Stimulated activated CD4-positive, alpha-beta T cell treated with anti-CD3 and anti-CD28 coated beads, Interleukin-4, amount 100 ng/mL, for 48 hours (primary cell): ENCODE data around the gene NDUFA13.

Experiments
- DNase-seq, 2 donors: peaks; one replicate each; pipeline ENCODE4 v3.0.0-alpha.2; 2020; ENCODE audit warnings: low read depth in 2 of 2

Gene NDUFA13

DNA sequence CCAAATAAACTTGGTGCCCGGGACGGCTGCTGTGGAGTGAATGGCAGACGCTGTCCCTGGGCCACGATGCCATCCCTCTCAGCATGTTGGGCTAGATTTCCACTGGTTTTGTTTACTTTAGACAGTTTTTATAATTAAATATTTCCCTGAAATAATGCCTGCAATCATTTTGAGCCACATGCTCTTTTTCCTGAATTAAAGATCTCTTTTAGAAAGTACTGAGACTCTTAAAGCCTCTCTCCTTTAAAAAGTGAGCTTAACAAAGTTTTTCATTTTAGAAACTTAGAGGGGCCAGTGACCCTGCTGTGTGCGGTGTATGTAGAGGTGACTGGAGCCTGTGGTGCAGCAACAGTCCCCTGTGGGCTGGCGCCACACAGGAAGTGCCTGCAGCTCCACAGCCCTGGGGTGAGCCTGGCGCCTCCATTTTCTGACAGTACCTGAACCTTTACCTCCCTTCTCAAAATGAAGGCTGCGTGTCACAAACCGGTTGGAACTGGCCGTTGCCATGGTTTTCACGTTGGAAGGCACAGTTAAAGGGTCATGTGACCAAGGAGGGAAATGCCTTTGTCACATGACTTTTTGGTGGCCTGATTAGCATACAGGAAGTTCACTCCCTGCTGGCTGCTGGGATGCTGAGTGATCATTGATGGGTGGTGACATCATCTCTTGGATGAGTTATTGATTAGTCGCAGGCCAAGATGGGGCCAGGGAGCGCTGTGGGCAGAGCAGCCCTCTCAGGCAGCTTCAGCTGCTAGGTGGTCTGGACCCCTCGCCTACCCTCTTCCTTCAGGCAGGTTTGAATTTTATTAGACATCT is 26.9 kb upstream of the NDUFA13 start:
- DNase-seq, result peak; percentile 78 to 80

DNA sequence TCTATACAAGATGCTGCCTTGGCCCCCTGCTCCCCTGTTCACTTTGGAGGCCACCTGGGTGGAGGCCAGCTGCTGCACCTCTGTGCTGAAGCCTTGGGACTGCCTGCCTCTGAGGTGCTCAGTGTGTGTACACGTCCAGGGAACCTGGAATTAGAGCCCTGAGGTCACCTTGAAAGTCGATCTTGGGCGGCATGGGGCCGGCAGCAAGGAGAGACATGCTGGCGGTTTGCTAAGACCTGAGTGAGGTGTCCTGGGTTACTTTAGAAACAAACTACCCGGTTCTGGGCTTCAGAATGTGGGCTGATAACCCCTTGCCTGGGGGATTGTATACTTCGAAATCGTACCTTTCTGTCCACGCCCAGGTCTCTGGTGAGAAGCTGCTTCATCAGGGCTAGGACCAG is 26.2 kb upstream of the NDUFA13 start:
- no peak for DNase-seq

DNA sequence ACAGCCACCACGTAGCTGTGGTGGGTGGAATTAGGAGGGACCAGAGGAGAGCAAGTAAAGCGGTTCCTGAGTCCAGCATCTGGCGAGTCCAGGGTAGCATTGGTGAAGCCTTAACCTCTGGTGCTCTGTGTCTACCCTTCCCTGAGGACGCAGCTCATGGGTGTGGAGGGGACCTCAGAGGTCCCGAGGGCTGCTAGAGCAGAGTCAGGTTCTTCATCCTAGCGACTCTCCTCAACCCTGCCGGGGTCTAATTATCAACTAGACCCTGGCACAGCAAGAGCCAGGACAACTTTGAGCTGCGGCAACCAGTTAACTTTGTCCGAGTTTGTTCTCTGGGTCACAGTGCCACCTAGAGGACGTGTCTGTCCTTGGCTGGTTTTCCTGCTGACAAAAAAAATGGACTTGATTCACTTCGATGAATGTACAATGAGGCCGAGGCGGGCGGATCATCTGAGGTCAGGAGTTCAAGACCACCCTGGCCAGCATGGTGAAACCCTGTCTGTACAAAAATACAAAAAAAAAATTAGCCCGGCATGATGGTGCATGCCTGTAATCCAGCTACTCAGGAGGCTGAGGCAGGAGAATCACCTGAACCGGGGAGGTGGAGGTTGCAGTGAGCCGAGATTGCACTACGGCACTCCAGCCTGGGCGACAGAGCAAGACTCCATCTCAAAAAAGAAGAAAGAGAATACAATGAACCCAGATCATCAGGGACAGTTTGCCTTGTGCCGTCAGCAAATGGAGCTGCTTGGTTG is 25.6 kb upstream of the NDUFA13 start:
- DNase-seq, result peak; percentile 72 to 73

DNA sequence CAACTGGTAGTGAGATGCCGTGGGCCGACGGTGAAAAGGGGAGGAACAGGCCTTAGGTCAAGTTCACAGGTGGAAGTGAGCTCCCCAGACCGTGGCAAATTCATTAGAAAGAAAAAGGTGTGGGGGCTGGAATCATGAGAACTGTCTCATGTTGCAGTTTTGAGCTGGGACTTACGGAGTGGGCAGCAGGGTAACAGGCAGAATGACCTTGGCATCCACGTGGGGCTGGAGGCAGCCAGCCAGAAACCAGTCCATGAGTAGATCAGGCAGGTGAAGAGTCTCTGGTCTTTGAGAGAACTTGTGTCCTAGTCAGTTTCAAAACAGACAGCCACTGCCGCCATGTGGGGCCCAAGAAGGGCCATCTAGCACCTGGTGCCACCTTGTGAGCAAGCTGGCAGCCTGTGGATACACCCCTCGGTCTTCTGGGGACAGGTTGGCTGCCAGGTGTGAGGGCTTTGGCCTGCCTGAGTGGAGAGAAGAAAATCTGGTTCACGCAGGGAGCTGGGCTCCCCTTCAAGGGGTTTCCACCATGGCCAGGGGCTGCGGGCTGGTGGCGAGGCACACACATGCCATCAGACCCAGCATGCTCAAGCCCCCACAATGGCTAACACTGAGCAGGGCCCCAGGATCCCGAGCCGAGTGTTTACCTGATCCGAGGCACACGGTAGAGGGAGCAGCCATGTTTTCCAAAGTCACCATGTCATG is 24.6 kb upstream of the NDUFA13 start:
- DNase-seq, result no peak

DNA sequence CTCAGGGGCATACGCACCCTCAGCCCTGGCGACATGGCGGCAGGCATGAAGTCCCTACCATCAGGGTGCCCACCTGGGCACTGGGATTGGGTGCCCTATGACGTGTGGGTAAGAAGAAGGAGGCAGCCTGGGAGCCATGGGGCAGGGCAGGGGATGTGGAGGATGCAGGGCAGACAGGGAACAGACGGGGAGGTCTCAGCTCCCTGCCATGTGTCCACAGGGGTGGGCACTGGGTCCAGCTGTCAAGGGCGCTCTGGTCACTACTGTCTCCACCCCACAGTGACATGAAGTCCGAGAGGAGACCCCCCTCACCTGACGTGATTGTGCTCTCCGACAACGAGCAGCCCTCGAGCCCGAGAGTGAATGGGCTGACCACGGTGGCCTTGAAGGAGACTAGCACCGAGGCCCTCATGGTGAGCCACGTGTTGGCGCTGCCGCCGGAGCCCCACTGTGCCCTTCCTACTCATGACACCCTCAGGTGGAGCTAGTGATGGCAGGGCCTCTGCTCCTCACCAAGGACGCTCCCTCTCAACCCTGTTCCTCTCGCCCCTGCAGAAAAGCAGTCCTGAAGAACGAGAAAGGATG is 23.9 kb upstream of the NDUFA13 start:
- no peak for DNase-seq

DNA sequence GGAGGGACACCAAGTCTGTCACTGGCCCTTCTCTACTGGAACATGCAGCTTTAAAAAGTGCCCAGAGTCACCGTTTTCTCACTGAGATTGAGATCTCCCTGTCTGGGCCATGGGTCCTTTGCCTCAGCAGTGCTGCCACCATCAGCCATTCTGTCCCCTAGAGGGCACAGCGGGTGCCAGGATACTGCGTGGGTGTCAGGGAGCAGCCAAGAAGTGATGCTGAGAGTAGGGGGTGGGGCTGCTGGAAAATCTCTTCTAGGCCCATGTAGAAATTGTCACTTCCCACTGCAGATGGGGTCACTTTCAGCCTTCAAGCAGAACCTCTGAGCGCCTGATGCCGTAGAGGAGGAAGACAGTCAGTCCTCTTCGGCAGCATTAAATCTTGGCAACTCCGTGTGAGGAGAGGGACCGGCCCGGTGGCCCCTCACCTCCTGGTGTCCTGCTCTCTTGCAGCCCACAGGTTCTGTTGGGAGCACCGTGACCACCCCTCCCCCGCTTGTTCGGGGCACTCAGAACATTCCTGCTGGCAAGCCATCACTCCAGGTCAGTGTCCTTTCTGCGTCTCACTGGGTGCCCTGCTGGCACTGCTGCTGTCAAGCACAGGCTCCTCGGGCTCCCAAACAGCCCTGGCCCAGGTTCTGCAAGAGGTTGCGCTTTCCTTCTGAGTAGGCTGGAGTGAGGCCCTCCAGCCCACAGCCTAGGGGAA is 22.0 kb upstream of the NDUFA13 start:
- no peak for DNase-seq

DNA sequence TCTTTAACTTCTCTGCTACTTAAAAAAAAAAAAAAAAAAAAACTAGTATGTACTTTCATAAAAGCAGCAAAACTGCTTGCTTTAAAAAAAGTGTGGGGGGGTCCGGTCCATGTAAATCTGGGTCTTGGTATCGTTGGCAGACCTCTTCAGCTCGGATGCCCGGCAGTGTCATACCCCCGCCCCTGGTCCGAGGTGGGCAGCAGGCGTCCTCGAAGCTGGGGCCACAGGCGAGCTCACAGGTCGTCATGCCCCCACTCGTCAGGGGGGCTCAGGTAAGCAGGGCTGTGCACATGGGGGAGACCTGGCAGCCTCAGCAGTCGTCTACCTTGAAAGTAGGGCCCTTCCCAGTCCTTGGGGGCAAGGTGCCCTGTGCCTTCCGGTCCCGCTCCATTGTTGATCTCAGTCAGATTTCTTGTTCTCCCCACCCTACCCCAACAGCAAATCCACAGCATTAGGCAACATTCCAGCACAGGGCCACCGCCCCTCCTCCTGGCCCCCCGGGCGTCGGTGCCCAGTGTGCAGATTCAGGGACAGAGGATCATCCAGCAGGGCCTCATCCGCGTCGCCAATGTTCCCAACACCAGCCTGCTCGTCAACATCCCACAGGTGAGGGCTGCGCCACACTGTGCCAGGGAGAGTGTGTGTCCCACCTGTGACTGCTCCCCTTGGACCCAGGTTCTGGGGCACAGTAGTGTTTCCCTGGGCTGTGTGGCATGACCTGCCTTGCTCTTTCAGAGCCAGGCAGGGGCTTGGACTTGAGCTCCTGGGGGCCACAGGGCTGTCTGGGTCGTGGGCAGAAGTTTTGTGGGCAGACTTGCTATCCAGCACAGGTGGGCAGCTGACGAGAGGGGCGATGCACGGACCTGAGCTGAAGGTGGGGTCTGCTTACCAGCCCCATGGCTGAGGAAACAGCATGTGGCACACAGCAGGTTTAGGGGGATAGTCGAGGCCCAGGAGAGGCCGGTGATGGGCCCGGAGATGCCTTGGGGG is 20.1 kb upstream of the NDUFA13 start:
- DNase-seq, result no peak

DNA sequence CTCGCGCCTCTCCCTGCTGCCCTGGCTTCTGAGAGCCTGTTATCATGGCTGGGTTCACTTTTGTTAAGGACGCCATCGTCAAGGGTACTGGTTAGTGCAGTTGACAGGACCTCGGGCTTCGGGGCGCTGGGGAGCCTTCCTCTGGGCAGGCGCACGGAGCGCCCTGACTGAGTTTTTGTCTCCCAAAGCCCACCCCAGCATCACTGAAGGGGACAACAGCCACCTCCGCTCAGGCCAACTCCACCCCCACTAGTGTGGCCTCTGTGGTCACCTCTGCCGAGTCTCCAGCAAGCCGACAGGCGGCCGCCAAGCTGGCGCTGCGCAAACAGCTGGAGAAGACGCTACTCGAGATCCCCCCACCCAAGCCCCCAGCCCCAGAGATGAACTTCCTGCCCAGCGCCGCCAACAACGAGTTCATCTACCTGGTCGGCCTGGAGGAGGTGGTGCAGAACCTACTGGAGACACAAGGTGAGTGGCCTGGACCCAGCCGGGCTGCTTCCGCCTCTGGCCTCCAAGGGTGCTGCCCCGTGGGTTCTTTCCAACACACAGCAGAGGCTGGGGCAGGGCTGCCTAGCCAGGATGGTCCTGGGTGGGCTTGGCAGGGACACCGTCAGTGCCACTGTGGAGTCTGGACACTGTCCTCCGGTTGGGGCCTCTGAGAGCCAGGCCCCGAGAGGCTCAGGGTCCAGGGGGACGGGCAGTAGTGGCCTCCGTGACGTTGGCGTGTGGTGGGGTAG is 17.6 kb upstream of the NDUFA13 start:
- no peak for DNase-seq

DNA sequence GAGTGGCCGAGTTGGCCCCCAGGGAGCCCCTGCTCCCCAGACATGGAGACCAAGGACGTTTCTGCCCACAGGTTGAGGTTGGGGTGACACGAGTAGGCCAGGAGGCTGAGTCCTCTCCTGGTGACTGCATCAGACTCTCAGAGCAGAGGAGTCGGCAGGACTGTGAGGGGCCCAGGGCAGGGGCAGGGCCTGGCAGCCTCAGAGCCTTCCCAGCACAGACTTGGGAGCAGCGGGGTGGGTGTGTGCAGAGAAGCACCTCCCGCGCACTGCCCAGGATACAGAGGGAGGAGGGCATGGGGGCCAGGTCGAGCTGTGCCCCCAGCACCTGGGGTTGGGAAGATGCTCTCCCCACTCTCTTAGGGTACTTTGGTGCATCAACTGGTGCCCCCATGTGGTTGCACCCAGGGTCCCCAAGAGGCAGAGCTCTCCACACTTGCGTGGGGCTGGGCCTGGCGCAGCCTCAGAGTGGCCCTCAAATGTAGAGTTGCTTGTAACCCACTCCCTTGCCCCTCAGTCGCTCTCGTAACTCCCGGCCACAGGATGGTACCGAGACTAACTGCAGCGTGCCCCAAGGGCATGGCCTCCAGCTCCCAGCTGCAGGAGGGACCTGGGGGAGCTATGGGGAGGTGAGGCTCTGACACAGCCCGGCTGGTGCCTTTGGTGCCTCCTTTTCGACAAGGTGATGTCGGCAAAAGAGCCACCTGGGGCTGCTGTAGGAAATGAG is 16.6 kb upstream of the NDUFA13 start:
- no peak for DNase-seq

DNA sequence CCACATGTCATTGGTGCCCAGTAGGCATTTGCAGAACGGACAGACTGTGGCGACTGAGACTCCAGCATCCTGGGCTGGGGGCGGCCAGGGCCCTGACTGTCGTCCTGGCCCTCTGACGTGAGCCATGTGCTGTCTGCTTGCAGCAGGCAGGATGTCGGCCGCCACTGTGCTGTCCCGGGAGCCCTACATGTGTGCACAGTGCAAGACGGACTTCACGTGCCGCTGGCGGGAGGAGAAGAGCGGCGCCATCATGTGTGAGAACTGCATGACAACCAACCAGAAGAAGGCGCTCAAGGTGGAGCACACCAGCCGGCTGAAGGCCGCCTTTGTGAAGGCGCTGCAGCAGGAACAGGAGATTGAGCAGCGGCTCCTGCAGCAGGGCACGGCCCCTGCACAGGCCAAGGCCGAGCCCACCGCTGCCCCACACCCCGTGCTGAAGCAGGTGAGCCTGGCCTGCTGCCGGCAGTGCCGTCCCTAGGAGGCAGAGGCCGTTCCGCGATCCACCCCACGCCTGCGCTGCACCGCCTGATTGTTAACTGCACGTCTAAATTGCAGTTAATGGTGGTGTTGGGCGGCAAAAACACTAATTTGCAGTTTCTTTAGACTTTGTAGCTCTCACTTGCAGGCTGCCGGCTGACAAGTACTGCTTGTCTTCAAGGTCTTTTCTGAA is 14.9 kb upstream of the NDUFA13 start:
- no peak for DNase-seq

DNA sequence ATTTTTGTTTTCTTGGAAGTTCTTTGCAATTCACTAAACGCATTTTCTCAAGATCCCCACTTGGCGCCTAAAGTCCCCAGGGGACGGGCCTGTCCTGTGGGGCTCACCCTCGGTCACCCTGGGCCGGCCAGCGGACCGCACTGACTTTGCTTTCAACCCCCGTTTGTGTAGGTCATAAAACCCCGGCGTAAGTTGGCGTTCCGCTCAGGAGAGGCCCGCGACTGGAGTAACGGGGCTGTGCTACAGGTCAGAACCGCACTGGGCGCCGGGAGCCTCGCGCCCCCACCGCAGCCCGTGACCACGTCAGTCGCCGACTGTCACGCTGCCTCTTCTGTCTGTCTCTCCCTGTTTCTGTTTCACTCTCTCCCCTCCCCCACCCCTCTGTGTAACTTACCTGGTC is 14.2 kb upstream of the NDUFA13 start:
- no peak for DNase-seq

DNA sequence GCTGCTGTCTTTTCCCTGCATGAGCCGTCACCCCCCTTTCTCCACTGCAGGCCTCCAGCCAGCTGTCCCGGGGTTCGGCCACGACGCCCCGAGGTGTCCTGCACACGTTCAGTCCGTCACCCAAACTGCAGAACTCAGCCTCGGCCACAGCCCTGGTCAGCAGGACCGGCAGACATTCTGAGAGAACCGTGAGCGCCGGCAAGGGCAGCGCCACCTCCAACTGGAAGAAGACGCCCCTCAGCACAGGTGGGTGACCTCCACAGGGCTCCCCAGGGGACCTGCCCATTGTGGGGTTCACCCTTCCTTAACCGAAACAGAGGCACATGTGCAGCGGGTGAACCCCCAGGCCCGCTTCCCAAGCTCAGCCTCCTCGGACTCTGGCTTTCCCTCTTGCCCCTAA is 13.7 kb upstream of the NDUFA13 start:
- no peak for DNase-seq

DNA sequence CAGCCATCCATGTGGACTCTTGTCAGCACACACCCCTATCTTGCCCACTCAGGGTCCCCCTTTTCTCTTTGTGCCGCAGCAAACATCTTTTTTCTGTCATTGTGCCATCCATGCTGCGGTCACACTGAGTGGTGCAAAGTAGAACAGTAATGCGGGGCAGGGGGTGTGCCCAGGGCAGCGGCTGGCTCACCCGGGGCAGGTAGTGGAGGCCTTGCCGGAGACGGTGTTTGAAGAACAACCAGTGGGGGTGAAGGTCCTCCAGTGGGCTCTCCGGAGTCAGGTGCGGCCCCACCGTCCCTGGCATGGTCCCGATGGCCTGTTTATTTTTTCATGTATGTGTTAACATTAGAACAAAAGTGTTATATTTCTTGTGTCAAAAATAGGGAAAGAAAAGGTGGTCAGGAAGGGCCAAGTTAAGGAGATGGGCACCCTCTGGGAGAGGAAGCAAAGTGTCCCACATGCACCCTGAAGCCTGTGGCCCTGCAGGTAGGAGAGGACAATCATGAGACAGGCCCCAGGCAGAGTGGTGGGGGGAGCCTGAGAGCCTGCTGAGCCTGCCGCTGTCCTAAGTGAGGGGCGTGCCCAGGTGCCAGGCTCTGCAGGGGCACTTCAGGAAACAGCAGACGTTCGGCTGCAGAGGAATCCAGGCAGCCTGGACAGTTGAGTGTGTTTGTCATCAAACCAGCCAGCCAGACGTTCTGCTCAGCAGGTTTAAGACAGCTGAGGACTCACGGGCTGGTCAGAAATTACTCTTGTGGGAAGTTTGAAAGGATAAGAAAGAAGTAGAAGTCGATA is 13.0 kb upstream of the NDUFA13 start:
- DNase-seq, result no peak

DNA sequence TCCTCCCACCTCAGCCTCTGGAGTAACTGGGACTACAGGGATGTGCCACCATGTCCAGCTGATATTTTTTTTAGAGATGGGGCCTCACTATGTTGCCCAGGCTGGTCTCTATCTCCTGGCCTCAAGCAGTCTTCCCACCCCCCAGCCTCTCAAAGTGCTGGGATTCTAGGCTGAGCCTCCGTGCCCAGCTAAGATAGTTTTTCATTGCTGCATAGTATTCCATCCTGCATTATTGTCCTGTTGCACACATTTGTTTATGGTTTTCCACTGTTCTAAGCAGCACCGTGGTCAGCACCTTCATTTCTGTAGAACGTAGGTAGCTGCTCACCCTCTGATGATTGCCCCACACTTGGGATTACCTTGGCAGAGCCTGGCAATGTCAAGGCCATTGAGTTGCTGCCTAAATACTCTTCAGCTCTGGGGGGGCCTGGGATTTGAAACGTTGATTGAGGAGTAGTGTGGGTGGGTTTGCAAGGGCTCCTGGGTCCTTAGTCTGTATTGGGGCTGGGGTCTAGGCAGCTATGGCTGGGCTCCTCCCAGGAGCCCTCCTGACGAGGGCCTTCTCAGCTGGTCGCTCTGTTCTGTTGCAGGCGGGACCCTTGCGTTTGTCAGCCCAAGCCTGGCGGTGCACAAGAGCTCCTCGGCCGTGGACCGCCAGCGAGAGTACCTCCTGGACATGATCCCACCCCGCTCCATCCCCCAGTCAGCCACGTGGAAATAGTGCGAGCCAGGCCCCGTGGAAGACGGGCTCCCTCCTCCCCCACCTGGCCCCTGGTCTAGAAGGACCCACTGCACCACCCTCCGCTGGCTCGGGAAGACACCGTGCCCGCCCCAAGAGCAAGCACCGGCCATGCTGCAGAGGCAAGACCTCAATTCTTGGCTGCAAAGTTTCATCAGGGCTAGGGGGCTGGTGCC is 11.0 kb upstream of the NDUFA13 start:
- DNase-seq, result no peak

DNA sequence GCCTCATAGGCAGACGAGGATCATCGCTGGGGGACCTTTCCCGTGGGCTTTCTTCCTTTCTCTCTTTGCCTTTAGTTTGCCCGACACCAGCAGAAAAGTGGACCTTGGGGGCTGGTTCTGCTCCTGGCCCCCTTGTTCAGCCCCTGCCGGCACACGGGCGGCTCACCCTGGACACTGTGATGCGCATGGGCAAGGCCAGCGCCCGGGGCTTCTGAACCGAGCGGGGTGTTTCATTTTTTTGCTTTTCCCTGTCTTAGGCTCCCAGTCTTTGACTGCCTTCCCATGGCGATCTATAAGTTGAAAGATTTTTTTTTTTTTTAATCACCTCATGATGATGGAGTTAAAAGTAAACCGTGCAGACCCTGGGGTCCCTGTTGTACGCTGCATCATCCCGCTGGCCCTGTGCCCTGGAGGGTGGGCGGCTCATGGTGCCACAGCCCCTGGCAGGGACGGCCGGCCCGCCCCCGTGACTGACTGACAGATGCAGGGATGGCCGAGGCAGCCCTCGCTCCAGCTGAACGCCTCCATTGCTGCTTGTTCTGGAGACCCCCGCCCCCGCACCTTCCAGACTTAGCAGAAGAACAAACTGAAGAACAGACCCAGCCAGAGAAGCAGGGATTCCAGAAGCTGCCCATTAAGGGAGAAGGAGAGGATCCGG is 10.2 kb upstream of the NDUFA13 start:
- no peak for DNase-seq

DNA sequence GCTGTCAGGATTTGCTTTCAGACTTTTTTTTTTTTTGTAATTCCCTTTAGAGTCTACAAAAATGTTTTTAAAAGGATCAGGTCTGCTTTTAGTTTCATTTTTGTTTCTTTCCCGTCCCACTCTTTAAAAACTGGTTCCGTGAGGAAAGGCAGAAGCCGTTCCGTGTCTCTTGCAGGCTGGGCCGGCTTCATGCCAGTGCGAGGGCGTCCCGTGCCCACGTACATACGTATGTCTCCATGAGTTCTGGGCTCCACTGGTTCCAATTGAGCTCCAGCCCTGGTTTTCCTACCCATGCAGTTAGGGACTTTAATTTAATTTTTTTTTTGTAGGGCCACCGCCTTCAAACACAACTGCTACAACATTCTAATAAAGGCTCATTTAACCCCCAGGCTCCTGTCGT is 9.4 kb upstream of the NDUFA13 start:
- DNase-seq, result no peak
